Activated naive CD4-positive, alpha-beta T cell treated with anti-CD3 and anti-CD28 coated beads, Interleukin-2, amount 50 U/mL, for 24 hours (primary cell): ENCODE results near the gene SUGP1.

Experiments
- H3K27ac Mint-ChIP-seq: one replicate; pipeline ENCODE4 v1.8.0; 2021; ENCODE audit warnings: mild to moderate bottlenecking, mixed read lengths
- H3K27me3 Mint-ChIP-seq: one replicate; pipeline ENCODE4 v1.8.0; 2021; ENCODE audit warnings: mixed read lengths
- H3K36me3 Mint-ChIP-seq: one replicate; pipeline ENCODE4 v1.8.0; 2021; ENCODE audit warnings: mixed read lengths
- H3K4me1 Mint-ChIP-seq: one replicate; pipeline ENCODE4 v1.8.0; 2021; ENCODE audit warnings: mixed read lengths
- H3K4me3 Mint-ChIP-seq: one replicate; pipeline ENCODE4 v1.8.0; 2021; ENCODE audit warnings: mild to moderate bottlenecking, mixed read lengths
- H3K9me3 Mint-ChIP-seq: one replicate; pipeline ENCODE4 v1.8.0; 2021; ENCODE audit warnings: mixed read lengths

The SUGP1 gene

GRCh38 chr19:19347401-19348110 lies 27.2 kb upstream of the SUGP1 start:
- no peak overlapping the region for H3K4me3 Mint-ChIP-seq
- H3K36me3 Mint-ChIP-seq = peaks cover 4% of the 10 kb centered on the region
- no peaks in the 10 kb centered on the region for H3K27me3 Mint-ChIP-seq
- H3K27ac Mint-ChIP-seq = no peak overlapping the region
- H3K9me3 Mint-ChIP-seq = no peaks in the 10 kb centered on the region
- H3K4me1 Mint-ChIP-seq = no peaks in the 10 kb centered on the region

- H3K4me1 Mint-ChIP-seq = no peaks in the 10 kb centered on the region
- peaks cover 4% of the 10 kb centered on the region for H3K36me3 Mint-ChIP-seq
- H3K27me3 Mint-ChIP-seq = no peaks in the 10 kb centered on the region
- H3K9me3 Mint-ChIP-seq = no peaks in the 10 kb centered on the region
- no peak overlapping the region for H3K27ac Mint-ChIP-seq
- H3K4me3 Mint-ChIP-seq = no peak overlapping the region
Measured at GRCh38 chr19:19345970-19346369, 25.7 kb upstream of the SUGP1 start.

- no peak overlapping the region for H3K4me3 Mint-ChIP-seq
- no peaks in the 10 kb centered on the region for H3K9me3 Mint-ChIP-seq
- H3K36me3 Mint-ChIP-seq = peaks cover 4% of the 10 kb centered on the region
- no peak overlapping the region for H3K27ac Mint-ChIP-seq
- no peaks in the 10 kb centered on the region for H3K27me3 Mint-ChIP-seq
- no peaks in the 10 kb centered on the region for H3K4me1 Mint-ChIP-seq
Measured at GRCh38 chr19:19345232-19345631, 24.9 kb upstream of the SUGP1 start.

- Mint-ChIP-seq H3K27me3 (no peaks in the 10 kb centered on the region), H3K4me3 (no peak overlapping the region), H3K9me3 (no peaks in the 10 kb centered on the region), H3K36me3 (peaks cover 1% of the 10 kb centered on the region), H3K4me1 (no peaks in the 10 kb centered on the region), H3K27ac (no peak overlapping the region)
Measured at GRCh38 chr19:19343762-19344161, 23.5 kb upstream of the SUGP1 start.

- Mint-ChIP-seq H3K27ac (no peak overlapping the region), H3K4me3 (no peak overlapping the region), H3K27me3 (no peaks in the 10 kb centered on the region), H3K36me3 (peaks cover 7% of the 10 kb centered on the region), H3K9me3 (no peaks in the 10 kb centered on the region), H3K4me1 (no peaks in the 10 kb centered on the region)
Measured at GRCh38 chr19:19343016-19343362, 22.7 kb upstream of the SUGP1 start.

GRCh38 chr19:19342086-19343015 lies 22.0 kb upstream of the SUGP1 start:
- no peaks in the 10 kb centered on the region for H3K9me3 Mint-ChIP-seq
- no peaks in the 10 kb centered on the region for H3K27me3 Mint-ChIP-seq
- no peaks in the 10 kb centered on the region for H3K4me1 Mint-ChIP-seq
- peaks cover 7% of the 10 kb centered on the region for H3K36me3 Mint-ChIP-seq
- H3K27ac Mint-ChIP-seq = no peak overlapping the region
- H3K4me3 Mint-ChIP-seq = no peak overlapping the region

- no peak overlapping the region for H3K4me3 Mint-ChIP-seq
- no peaks in the 10 kb centered on the region for H3K4me1 Mint-ChIP-seq
- no peak overlapping the region for H3K27ac Mint-ChIP-seq
- no peaks in the 10 kb centered on the region for H3K9me3 Mint-ChIP-seq
- no peaks in the 10 kb centered on the region for H3K27me3 Mint-ChIP-seq
- H3K36me3 Mint-ChIP-seq = peaks cover 8% of the 10 kb centered on the region
Measured at GRCh38 chr19:19341026-19341425, 20.7 kb upstream of the SUGP1 start.

GRCh38 chr19:19338082-19338481 lies 17.8 kb upstream of the SUGP1 start:
- H3K9me3 Mint-ChIP-seq = no peaks in the 10 kb centered on the region
- H3K27me3 Mint-ChIP-seq = no peaks in the 10 kb centered on the region
- no peak overlapping the region for H3K27ac Mint-ChIP-seq
- peaks cover 3% of the 10 kb centered on the region for H3K4me1 Mint-ChIP-seq
- H3K4me3 Mint-ChIP-seq = no peak overlapping the region
- H3K36me3 Mint-ChIP-seq = peaks cover 8% of the 10 kb centered on the region

- no peaks in the 10 kb centered on the region for H3K27me3 Mint-ChIP-seq
- peaks cover 8% of the 10 kb centered on the region for H3K36me3 Mint-ChIP-seq
- peaks cover 3% of the 10 kb centered on the region for H3K4me1 Mint-ChIP-seq
- H3K27ac Mint-ChIP-seq = no peak overlapping the region
- no peaks in the 10 kb centered on the region for H3K9me3 Mint-ChIP-seq
- no peak overlapping the region for H3K4me3 Mint-ChIP-seq
Measured at GRCh38 chr19:19337120-19337519, 16.8 kb upstream of the SUGP1 start.

GRCh38 chr19:19336597-19336996 lies 16.3 kb upstream of the SUGP1 start:
- Mint-ChIP-seq H3K4me1 (peaks cover 3% of the 10 kb centered on the region), H3K27ac (no peak overlapping the region), H3K27me3 (no peaks in the 10 kb centered on the region), H3K4me3 (no peak overlapping the region), H3K36me3 (peaks cover 8% of the 10 kb centered on the region), H3K9me3 (no peaks in the 10 kb centered on the region)

- Mint-ChIP-seq H3K4me3 (no peak overlapping the region), H3K27me3 (no peaks in the 10 kb centered on the region), H3K9me3 (no peaks in the 10 kb centered on the region), H3K4me1 (peaks cover 3% of the 10 kb centered on the region), H3K36me3 (peaks cover 8% of the 10 kb centered on the region), H3K27ac (no peak overlapping the region)
Measured at GRCh38 chr19:19335408-19336158, 15.3 kb upstream of the SUGP1 start.

- no peaks in the 10 kb centered on the region for H3K9me3 Mint-ChIP-seq
- peaks cover 8% of the 10 kb centered on the region for H3K36me3 Mint-ChIP-seq
- H3K4me3 Mint-ChIP-seq = no peak overlapping the region
- no peaks in the 10 kb centered on the region for H3K27me3 Mint-ChIP-seq
- peaks cover 3% of the 10 kb centered on the region for H3K4me1 Mint-ChIP-seq
- H3K27ac Mint-ChIP-seq = no peak overlapping the region
Measured at GRCh38 chr19:19334989-19335344, 14.7 kb upstream of the SUGP1 start.

- H3K27me3 Mint-ChIP-seq = no peaks in the 10 kb centered on the region
- H3K4me3 Mint-ChIP-seq = no peak overlapping the region
- peak overlapping the region; percentile 6 for H3K27ac Mint-ChIP-seq
- peaks cover 5% of the 10 kb centered on the region for H3K4me1 Mint-ChIP-seq
- no peaks in the 10 kb centered on the region for H3K9me3 Mint-ChIP-seq
- H3K36me3 Mint-ChIP-seq = peaks cover 10% of the 10 kb centered on the region
Measured at GRCh38 chr19:19334063-19334988, 14.0 kb upstream of the SUGP1 start.

- Mint-ChIP-seq H3K27me3 (no peaks in the 10 kb centered on the region), H3K4me1 (peaks cover 34% of the 10 kb centered on the region), H3K9me3 (no peaks in the 10 kb centered on the region), H3K36me3 (peaks cover 9% of the 10 kb centered on the region), H3K27ac (peak overlapping the region; percentile 38), H3K4me3 (no peak overlapping the region)
Measured at GRCh38 chr19:19329126-19329525, 8.8 kb upstream of the SUGP1 start.

GRCh38 chr19:19327672-19328071 lies 7.4 kb upstream of the SUGP1 start:
- Mint-ChIP-seq H3K9me3 (no peaks in the 10 kb centered on the region), H3K36me3 (peaks cover 15% of the 10 kb centered on the region), H3K4me1 (peaks cover 41% of the 10 kb centered on the region), H3K4me3 (no peak overlapping the region), H3K27me3 (no peaks in the 10 kb centered on the region), H3K27ac (no peak overlapping the region)
